Measurements from ENCODE around the gene CD69.

The CD69 gene

DNA sequence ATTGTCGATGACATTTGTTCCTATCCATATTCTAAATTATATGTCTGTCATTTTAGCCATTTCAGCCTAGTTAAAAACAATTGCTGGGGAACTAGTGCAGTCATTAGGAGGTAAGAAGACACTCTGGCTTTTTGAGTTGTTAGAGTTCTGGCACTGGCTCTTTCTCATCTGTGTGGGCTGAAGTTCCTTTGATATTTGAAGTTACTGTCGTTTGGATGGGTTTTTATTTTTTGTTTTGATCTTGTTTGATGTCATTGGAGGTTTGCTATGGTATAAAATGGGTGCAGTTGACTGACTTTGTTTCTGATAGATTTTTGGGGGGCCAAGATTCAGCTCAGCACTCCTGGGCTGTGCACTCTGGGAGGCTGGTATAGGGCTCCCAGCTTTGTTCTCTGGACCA is 20.7 kb upstream of the CD69 start:
- no peak for DNase-seq (ENCODE audit: low read depth in 2 of 2)

DNA sequence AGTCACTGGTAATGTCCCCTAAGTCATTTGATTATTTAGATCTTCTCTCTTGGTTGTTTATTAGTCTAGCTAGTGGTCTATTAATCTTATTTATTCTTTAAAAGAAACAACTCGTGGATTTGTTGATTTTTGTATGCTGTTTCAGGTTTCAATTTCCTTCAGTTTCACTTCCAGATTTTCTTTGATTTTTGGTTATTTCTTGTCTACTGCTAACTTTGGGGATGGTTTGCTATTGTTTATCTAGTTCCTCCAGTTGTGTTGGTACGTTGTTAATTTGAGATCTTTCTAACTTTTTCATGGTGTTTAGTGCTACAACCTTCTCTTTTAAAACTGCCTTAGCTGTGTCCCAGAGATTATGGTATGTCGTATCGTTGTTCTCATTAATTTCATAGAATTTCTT is 18.5 kb upstream of the CD69 start:
- DNase-seq (ENCODE audit: low read depth in 2 of 2): no peak

DNA sequence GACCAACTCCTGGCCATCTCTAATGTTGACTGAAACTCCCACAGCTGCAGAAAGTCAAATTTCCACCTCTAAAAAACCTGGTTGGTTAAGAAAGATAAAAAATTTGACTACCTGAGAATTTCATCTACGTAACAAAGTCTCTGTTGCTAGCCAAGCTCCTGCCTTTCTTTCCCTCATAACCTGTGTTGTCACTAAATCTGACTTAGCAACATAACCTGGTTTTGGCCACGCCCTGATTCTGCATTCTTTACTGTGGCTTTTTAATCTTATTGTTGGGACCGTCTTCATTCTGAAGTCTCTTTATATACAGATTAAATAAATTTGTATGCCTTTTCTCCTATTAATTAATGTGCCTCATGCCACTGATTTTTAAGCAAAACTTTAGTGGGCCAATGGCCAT is 16.1 kb upstream of the CD69 start:
- no peak for DNase-seq (ENCODE audit: low read depth in 2 of 2)

DNA sequence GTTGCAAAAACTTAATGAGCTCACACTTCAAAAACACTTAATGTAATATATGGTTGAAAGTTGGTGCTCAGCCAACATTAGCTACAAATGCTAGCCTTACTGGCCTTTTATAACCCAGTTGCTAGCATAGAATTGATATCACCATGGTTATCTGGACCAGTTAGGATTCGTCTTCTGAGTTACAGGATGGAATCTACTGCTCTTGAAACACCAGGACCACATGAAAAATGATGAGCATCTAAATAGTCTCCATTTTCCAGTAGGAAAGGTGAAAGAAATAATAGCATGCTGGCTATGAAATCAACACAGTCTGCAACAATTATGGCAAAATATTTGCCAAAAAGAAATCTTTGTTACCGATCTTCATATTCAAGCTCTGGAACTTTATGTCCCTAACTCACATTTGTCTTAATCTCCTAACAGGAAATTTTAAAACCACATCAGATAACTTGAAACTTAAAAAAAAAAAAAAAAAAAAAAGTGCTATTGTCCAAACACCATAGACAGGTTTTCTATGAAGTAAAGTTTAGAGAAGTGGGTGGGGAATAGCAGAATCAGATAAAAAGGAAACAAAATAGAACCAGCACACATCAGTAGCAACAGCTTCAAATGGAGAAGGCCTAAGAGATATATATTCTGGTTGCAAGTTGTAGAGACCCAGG is 12.6 kb upstream of the CD69 start:
- no peak for DNase-seq (ENCODE audit: low read depth in 2 of 2)

DNA sequence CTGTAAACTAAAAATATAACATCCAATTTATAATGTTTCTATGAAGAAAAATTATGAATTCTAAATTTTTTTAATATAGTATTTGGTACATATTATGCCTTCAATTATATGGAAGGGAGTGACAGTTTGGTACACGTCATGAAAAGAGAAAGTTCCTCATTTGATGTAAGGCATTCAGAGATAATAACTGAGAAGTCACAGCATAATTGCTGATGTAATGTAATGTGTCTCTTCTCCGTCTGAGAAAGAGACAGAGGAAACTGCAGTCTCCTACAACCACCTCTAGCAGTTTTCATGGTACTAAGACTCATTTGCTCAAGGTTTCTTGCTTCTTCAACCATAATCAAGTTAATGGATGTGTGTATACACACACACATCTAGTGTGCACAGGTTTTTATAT is 2.3 kb upstream of the CD69 start:
- DNase-seq (ENCODE audit: low read depth in 2 of 2): no peak

DNA sequence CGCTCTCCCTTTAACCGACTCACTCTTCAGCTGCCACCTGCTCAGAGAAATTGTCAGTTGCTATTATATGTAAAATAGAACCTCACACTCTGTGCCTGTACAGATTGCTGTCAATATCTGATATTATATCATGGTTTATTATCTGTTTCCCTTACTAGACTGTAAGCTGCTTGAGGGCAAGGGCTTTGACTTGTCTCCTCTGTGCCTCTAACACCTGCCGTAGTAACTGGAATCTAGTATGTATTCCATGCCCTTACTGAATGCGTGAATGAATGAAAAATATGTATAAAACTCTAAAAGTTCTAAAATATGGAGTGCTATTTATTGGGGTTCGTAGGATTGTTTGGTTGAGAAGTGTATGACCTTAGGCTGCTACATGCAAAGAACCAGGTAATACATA is 1.7 kb upstream of the CD69 start:
- DNase-seq (ENCODE audit: low read depth in 2 of 2): no peak

DNA sequence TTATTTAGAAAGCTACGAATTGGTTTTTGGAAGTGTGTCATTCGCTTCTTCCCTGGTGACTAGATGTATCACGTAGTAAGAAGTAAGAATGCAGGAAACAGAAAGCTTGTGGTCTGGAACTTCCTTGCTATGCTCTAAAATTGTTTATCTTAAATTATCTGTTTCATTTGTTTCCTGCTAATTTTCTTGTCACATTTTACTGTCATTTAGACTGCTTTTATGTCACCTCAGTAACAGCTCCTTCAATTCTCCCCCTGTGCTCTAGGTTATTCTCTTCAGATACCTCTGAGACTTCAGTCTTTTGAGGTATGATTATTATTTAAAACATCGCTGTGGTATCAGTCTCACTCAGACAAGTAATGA is 699 bp upstream of the CD69 start:
- DNase-seq (ENCODE audit: low read depth in 2 of 2): no peak

DNA sequence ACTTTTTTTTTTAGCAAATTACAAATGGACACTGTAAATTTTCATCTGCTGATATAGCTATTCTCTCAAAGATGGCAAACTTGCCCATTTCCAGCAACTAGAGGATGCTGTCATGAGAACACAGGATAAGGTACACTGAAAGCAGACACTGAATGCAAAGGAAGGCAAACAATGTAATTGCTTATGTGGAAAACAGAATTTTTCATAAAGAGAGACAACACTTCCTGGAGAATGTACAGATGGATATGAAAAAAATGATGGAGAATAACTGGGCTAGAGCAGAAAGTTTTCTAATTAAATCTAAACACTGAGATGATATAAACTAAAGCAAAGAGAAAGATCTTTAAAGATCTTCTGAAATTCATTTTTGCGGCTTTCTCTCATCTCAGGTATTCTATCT is 581 bp downstream of the CD69 start:
- DNase-seq (ENCODE audit: low read depth in 2 of 2): no peak

DNA sequence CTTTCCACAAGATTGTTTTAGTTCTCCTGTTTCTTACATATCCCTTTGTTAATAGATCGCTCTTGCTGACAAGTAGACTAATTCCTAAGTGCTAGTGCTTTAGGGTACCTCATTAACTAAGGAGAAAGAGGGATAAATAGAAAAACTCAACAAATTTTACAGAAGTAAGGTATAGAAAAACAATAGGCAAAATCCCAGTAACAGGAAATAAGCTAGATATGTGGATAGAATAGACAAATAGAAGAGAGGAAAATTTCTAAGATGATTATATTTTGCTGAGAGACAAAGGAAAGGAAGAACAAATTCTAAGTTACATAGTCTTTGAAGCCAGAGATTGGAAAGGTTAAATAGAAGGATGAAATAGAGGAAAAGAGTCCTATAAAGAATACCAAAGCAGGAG is 1.0 kb downstream of the CD69 start:
- DNase-seq (ENCODE audit: low read depth in 2 of 2): no peak

DNA sequence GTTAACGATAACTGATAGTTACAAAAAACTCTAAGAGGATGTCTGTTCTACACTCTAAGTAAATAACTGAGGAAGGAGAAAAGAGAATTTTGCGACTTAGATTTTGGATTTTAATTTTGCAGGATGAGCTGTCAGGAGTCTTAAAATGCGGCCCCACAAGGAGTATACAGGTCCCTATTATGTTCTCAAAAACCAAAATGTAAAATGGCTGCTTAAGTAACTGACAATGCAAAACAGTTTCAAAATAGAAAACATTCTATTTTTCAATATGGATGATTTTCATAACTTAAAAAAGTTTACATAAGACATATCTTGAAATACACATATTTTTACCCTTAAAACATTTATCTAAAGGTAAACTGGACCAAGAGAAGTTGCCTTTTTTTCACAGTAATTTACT is 2.6 kb downstream of the CD69 start:
- no peak for DNase-seq (ENCODE audit: low read depth in 2 of 2)

DNA sequence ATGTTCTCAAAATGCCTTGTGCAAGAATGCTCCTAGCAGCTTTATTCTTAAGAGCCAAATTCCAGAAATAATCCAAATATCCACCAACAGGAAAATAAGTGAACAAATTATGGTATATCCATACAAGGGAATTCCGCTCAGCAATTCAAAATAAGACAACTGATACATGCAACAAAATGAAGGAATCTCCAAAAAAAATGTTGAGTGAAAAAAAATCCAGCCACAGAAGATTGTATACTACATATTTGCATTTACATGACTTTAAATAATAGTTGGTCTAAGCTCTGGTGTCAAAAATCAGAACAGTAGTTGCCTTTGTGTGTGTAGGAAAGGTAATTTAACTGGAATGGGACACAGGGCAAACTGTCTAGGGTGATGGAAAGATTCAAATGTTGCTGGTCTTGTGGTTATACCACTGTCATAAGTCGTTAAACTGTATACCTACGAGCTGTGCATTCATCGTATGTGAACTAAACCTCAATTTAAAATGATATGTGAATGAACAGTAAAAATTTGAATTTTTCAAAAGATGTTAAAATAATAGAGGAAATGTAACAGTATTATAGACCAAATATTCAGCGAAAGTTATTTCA is 3.2 kb downstream of the CD69 start:
- DNase-seq (ENCODE audit: low read depth in 2 of 2): no peak

DNA sequence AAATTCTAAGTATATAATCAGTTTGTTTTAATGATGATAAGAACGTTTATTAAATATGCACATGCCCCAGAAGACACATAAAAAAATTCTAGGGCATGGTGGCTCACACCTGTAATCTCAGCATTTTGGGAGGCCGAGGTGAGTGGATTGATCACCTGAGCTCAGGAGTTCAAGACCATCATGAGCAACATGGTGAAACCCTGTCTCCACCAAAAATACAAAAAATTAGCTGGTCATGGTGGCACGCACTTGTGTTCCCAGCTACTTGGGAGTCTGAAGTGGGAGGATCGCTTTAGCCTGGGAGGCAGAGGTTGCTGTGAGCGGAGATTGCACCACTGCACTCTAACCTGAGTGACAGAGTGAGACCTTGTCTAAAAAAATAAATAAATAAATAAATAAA is 4.0 kb downstream of the CD69 start:
- no peak for DNase-seq (ENCODE audit: low read depth in 2 of 2)

DNA sequence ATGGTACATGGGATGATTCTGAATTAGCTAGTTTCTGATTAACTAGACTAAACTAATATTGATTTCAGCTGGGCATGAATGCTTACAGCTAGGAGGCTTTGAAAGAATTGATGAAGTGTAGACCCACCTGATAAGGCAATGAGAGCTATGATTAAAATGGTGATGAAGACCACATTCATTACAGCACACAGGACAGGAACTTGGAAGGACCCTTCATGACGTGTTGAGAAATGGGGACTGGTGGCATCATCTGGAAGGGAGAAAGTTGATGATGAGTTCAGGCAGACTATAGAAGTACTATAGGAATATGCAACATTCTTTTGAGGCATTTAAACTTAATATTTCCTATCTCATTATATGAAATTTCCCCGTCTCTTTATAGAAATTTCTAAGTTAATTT is 4.5 kb downstream of the CD69 start:
- DNase-seq (ENCODE audit: low read depth in 2 of 2): no peak

DNA sequence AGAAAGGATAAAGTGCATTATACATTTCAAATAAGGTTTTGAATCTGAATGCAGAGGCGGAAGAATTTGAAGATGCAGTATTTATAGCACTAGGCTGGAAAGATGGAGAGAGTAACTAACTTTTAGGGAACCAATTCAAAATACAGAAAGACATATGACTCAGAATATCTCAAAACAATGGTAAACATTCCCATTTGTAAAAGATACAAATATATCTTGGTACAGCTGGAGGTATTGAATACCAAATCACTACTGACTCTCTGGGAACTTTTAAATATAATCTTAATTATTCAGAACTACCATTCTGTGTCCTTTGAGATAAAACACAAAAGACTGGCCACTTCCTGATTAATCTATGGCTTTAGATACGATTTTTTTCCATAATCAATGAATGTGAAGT is 5.1 kb downstream of the CD69 start:
- DNase-seq (ENCODE audit: low read depth in 2 of 2): no peak

DNA sequence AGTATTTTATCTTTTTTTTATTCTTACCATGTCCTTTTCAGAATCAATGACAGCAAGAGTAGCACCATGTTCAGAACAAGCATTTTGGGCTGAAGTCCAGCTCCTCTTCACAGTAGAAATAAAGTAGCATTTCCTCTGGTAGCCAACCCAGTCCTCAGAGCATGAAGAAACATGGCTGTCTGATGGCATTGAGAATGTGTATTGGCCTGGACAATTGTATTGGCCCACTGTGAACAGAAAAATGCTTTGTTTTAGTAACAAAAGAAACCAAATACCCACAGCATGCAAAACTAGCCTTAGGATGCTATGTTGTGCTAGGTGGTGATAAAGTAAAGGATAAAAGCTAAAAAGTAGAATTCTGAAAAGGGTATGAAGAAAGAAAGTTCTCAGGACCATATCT is 5.7 kb downstream of the CD69 start:
- DNase-seq (ENCODE audit: low read depth in 2 of 2): no peak

DNA sequence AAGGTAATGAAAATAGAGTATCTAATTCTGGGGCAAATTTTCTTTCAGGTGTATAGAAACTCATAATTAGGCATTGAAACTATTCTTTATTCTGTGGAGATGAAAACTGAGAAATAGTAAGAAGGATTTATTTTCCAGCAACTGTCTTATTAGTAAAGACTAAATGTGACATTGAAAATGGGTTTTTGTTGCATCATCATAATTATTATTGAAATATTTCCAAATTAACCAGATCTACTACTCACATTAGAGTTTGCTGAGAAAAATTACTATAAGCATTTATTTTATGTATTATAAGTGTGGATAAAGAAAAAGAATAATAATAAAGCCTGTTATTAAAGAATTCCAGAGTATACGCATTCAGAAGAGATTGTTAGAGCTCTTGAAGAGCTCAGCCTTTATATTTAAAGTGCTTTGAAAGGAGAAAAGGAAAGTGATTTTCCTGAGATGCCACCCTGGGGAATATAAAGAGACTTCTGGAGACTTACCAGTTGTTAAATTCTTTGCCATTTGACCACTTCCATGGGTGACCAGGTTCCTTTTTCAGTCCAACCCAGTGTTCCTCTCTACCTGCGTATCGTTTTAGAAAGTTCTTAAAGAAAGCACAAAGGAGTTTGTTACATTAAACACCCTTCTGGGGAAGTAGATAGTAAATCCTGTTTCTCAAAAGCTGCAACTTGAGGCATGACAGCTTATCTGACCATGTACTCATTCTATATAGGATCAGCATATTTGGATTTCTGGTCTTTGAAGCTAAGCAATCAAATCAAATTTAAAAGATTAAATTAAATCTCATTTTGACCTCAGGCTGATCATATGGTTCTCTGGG is 6.4 kb downstream of the CD69 start:
- no peak for DNase-seq (ENCODE audit: low read depth in 2 of 2)

DNA sequence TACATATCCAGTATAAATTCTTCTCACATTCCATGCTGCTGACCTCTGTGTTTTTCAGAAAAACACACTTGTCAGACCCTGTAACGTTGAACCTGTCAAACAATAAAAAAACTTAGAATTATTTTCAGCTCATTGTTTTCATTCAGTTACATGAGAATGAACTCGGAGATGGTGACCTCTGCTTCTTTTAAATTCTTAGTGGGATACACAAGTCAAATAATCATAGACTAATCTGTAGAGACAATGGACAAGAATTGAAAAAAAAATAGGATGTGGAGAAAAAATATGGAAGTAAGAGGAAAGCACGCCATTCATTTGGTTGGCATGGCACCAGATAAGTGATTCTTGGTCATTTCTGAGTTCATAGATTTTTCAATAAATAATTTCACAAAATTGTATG is 7.2 kb downstream of the CD69 start:
- no peak for DNase-seq (ENCODE audit: low read depth in 2 of 2)

DNA sequence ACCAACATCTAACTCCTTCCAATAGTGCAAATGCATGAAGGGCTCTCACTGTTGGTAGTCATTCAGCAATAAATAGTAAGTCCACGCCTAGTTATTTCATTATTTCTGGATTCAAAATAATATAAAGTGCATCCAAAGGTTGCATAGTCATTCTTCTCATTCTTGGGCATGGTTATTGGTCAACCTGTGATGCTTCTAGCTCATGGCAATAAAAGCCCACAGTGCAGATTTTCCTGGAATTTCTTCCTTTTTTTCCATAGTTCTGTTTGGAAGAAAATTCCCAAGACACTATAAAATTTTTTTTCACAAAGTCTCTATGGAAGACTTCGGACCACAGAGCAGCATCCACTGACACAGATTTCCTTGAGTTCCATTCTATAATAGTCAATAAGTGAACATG is 7.6 kb downstream of the CD69 start:
- DNase-seq (ENCODE audit: low read depth in 2 of 2): no peak

DNA sequence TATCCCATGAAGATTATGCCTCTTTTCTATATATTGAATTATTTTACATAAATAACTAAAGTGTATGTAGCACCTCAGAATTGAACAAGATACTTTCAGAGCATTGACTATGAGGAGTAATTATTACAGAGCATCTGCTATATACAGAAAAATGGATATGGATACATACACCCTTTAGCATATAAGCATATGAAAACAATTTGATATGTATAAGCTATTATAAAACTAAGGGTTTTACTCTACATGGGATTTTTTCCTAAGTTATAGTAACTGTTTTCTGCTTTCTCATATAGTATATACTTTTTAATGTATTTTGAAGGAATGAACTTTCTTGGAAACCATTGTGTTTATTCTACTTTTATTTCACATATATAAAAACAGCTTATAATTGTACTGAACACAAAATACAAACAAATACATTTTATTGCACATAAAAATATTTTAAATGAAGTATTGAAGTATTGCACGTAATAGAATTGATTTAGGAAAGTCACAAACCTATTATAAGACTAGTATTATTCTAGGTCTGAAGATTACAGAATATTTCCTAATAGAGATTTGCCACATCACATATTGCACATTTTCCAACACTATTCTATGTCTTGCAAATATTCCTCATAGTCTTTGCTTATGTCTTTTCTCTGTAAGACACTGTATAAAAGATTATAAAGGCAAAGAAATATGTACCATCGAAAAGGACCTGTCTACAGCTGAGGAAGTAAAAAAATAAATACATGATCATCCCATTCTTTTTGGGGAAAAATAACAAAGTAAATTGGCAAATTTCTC is 8.4 kb downstream of the CD69 start:
- DNase-seq (ENCODE audit: low read depth in 2 of 2): no peak

DNA sequence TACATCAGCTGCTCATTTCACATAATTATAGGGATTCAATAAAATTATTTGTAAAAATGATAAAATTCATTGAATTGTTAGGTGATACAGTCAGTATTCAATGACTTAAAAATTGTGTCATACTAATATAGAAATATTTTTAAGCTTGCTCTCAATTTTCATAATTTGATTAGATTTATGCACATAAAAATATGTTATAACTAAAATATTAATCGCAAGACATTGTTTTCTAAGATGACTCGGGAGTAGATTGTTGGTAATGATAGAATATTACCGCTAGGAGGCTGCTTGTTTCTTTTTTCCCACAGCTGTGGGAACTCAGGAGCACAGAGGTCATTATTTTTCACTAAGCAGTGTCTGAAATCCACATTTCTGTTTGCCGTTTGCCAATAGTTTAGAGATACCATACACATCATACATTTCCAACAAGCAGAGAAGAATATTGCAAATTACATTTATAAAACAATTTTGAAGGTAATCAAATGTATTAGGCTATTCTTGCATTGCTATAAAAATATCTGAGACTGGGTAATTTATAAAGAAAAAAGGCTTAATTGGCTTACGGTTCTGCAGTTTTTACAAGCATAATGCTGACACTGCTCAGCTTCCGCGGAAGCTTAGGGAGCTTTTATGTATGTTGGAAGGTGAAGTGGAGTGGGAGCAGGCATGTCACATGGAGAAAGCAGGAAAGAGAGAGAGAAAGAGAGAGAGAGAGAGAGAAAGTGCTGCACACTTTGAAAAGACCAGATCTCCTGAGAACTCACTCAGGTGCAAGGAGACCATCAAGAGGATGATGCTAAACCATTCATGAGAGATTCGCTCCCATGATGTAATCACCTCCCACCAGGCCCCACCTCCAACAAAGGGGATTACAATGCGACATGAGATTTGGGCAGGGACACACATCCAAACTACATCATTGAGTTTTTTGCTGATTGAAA is 9.2 kb downstream of the CD69 start:
- no peak for DNase-seq (ENCODE audit: low read depth in 2 of 2)
